MM.1S (cell line): ENCODE data around the gene PRRG2.

ENCODE experiments used
- DNase-seq: peaks from one replicate; pipeline ENCODE4 v3.0.0-alpha.2; 2015
- H2AFZ ChIP-seq: fragments of 300-600 bp; sonication (generic); 2 replicates; pipeline ENCODE4 v1.6.0; 2016; ENCODE audit warnings: antibody characterized with exemption, low read length
- H3F3A ChIP-seq: fragments of 300-600 bp; sonication (generic); 2 replicates; pipeline ENCODE4 v1.6.1; 2016; ENCODE audit warnings: mild to moderate bottlenecking, antibody characterized with exemption, low read length, moderate library complexity, mixed read lengths; ENCODE audit not compliant: insufficient read depth
- H3K27ac ChIP-seq: fragments of 300-600 bp; sonication (generic); 2 replicates; pipeline ENCODE4 v1.5.1; 2016; ENCODE audit warnings: mild to moderate bottlenecking, low read length
- H3K27me3 ChIP-seq: fragments of 300-600 bp; sonication (generic); replicated peaks from 2 replicates; pipeline ENCODE4 v1.6.0; 2016; ENCODE audit warnings: low read length; ENCODE audit not compliant: insufficient read depth
- H3K36me3 ChIP-seq: fragments of 300-600 bp; sonication (generic); replicated peaks from 2 replicates; pipeline ENCODE4 v1.6.1; 2016; ENCODE audit warnings: mild to moderate bottlenecking, low read length, mixed read lengths; ENCODE audit not compliant: insufficient read depth
- H3K4me1 ChIP-seq: fragments of 300-600 bp; sonication (generic); 2 replicates; pipeline ENCODE4 v1.6.1; 2016; ENCODE audit warnings: low read length, mixed read lengths
- H3K4me2 ChIP-seq: fragments of 300-600 bp; sonication (generic); 2 replicates; pipeline ENCODE4 v1.6.0; 2016; ENCODE audit warnings: low read depth, low read length
- H3K4me3 ChIP-seq: fragments of 300-600 bp; sonication (generic); 2 replicates; pipeline ENCODE4 v1.5.1; 2016; ENCODE audit warnings: low read length, mixed read lengths
- H3K79me2 ChIP-seq: fragments of 300-600 bp; sonication (generic); 2 replicates; pipeline ENCODE4 v1.6.1; 2016; ENCODE audit warnings: mixed run types, low read length, mixed read lengths
- H3K9ac ChIP-seq: fragments of 300-600 bp; sonication (generic); 2 replicates; pipeline ENCODE4 v1.6.1; 2016; ENCODE audit warnings: low read length, mixed read lengths
- H3K9me2 ChIP-seq: fragments of 300-600 bp; sonication (generic); replicated peaks from 2 replicates; pipeline ENCODE4 v1.6.1; 2016; ENCODE audit warnings: mild to moderate bottlenecking, low read length, mixed read lengths; ENCODE audit not compliant: insufficient read depth
- H3K9me3 ChIP-seq: fragments of 300-600 bp; sonication (generic); replicated peaks from 2 replicates; pipeline ENCODE4 v1.6.1; 2016; ENCODE audit warnings: mild to moderate bottlenecking, low read length, mixed read lengths; ENCODE audit not compliant: insufficient read depth
- H4K20me1 ChIP-seq: fragments of 300-600 bp; sonication (generic); 2 replicates; pipeline ENCODE4 v1.6.1; 2016; ENCODE audit warnings: mild to moderate bottlenecking, low read length, moderate library complexity, mixed read lengths; ENCODE audit not compliant: insufficient read depth
- CTCF ChIP-seq: fragments of 300-600 bp; sonication (generic); IDR thresholded peaks from 2 replicates; pipeline ENCODE4 v1.5.1; 2016; ENCODE audit warnings: antibody characterized with exemption, low read length, mixed read lengths
- EZH2 ChIP-seq: fragments of 300-600 bp; sonication (generic); optimal IDR thresholded peaks from 2 replicates; pipeline ENCODE3; 2017; ENCODE audit warnings: low read depth, mild to moderate bottlenecking, antibody characterized with exemption, low read length, mixed read lengths
- EZH2phosphoT487 ChIP-seq: fragments of 300-600 bp; sonication (generic); IDR thresholded peaks from 2 replicates; pipeline ENCODE4 v1.6.1; 2018; ENCODE audit warnings: antibody characterized with exemption, low read length

Gene PRRG2

GRCh38 chr19:49585023-49585422 is 3.9 kb downstream of the PRRG2 start:
- Histone ChIP-seq H3F3A (peaks cover 15% of the 10 kb centered on the region), H3K4me1 (peaks cover 20% of the 10 kb centered on the region), H3K9me3 (no peaks in the 10 kb centered on the region), H3K27me3 (no peaks in the 10 kb centered on the region), H3K4me2 (no peak overlapping the region), H3K9ac (no peak overlapping the region), H3K9me2 (no peaks in the 10 kb centered on the region), H2AFZ (no peak overlapping the region), H4K20me1 (no peaks in the 10 kb centered on the region), H3K36me3 (no peaks in the 10 kb centered on the region), H3K79me2 (peaks cover 2% of the 10 kb centered on the region), H3K4me3 (no peak overlapping the region), H3K27ac (no peak overlapping the region)
- TF ChIP-seq EZH2phosphoT487, result no peak
- no peak for TF ChIP-seq CTCF
- TF ChIP-seq EZH2, result no peak
- DNase-seq, result no peak

GRCh38 chr19:49587227-49587626 is 6.1 kb downstream of the PRRG2 start:
- peaks cover 27% of the 10 kb centered on the region for H3F3A ChIP-seq
- H3K4me2 ChIP-seq, result no peak overlapping the region
- H3K4me1 ChIP-seq, result peaks cover 12% of the 10 kb centered on the region
- H3K27ac ChIP-seq, result no peak overlapping the region
- no peak for TF ChIP-seq EZH2
- no peak for TF ChIP-seq CTCF
- no peak for TF ChIP-seq EZH2phosphoT487
- H4K20me1 ChIP-seq, result no peaks in the 10 kb centered on the region
- H3K9ac ChIP-seq, result no peak overlapping the region
- no peaks in the 10 kb centered on the region for H3K36me3 ChIP-seq
- no peak overlapping the region for H3K4me3 ChIP-seq
- H2AFZ ChIP-seq, result no peak overlapping the region
- no peaks in the 10 kb centered on the region for H3K27me3 ChIP-seq
- H3K9me3 ChIP-seq, result no peaks in the 10 kb centered on the region
- H3K79me2 ChIP-seq, result peaks cover 8% of the 10 kb centered on the region
- no peaks in the 10 kb centered on the region for H3K9me2 ChIP-seq
- no peak for DNase-seq

- H3K4me3 ChIP-seq, result no peak overlapping the region
- peak; percentile 64 for DNase-seq
- H3K4me1 ChIP-seq, result peaks cover 13% of the 10 kb centered on the region
- H3K27ac ChIP-seq, result peak overlapping the region; percentile 9; the same call in 1 of the 2 replicates
- H3K4me2 ChIP-seq, result no peak overlapping the region
- H3K27me3 ChIP-seq, result no peaks in the 10 kb centered on the region
- no peaks in the 10 kb centered on the region for H3K36me3 ChIP-seq
- no peaks in the 10 kb centered on the region for H3K9me2 ChIP-seq
- H3K9ac ChIP-seq, result no peak overlapping the region
- no peak overlapping the region for H2AFZ ChIP-seq
- peaks cover 31% of the 10 kb centered on the region for H3F3A ChIP-seq
- peaks cover 20% of the 10 kb centered on the region for H3K79me2 ChIP-seq
- H3K9me3 ChIP-seq, result no peaks in the 10 kb centered on the region
- TF ChIP-seq EZH2 (no peak), CTCF (no peak), EZH2phosphoT487 (no peak)
- no peaks in the 10 kb centered on the region for H4K20me1 ChIP-seq
Observed at GRCh38 chr19:49588365-49589122, 7.4 kb downstream of the PRRG2 start.
